ENCODE data around the gene SCN5A. TPM values are rescaled to one million over a fixed set of nuclear protein-coding genes. Genes with fewer than 3 reads are reported as not detected.

The SCN5A gene
- total RNA-seq, 1 experiment from 2014 or later, result 11.5 TPM

DNA sequence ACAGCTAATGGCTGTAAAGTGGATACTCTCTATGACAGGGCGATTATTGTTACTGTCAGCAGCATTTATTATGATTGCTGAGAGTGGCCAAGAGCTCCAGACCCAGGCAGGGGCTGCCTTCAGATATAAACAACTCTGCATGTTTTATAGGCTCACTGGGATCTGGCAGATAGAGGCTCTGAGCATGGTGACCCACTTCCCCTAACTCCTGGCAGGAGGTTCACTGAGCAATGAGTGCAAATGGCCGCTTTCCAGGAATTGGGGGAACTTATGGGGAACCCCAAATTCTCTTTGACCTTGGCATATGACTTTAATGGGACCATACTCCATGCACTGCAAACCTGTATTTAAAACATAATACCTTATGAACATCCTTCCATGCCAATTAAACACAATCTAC is 59.0 kb downstream of the SCN5A start:
- no TSS peak for BruUV-seq (replicated peaks)
- intact Hi-C loops (cut with micrococcal nuclease), result no loop called here
- Histone ChIP-seq H3K9me2 (ENCODE audit: insufficient read depth) (no peaks in the 10 kb centered on the region), H2AFZ (ENCODE audit: low read depth, low read length, poor library complexity, severe bottlenecking) (no peak overlapping the region), H3K36me3 (ENCODE audit: control insufficient read depth in 1 of 2, insufficient read depth in 2 of 2, low read length in 2 of 2) (no peaks in the 10 kb centered on the region), H3K9ac (ENCODE audit: low read length) (no peak overlapping the region), H3K4me1 (ENCODE audit: control insufficient read depth in 1 of 2, insufficient read depth in 2 of 2, low read length in 2 of 2) (no peaks in the 10 kb centered on the region), H3K79me2 (ENCODE audit: insufficient read depth, low read length) (no peaks in the 10 kb centered on the region), H3K4me3 (replicated peaks in 1 of 2; ENCODE audit: low read depth in 1 of 2, low read length in 2 of 2) (no peak overlapping the region), H3K27ac (ENCODE audit: low read depth, low read length) (no peak overlapping the region), H3K27me3 (ENCODE audit: insufficient read depth, low read length) (no peaks in the 10 kb centered on the region), H3K4me2 (ENCODE audit: low read length) (no peak overlapping the region), H3K9me3 (ENCODE audit: control insufficient read depth in 1 of 2, insufficient read depth in 1 of 2, low read depth in 1 of 2, low read length in 2 of 2) (no peaks in the 10 kb centered on the region), H4K20me1 (ENCODE audit: insufficient read depth) (no peaks in the 10 kb centered on the region)
- TF ChIP-seq YY1 (IDR thresholded peaks at IDR 0.05; ENCODE audit: extremely low read depth, insufficient replicate concordance, low read depth, low read length), result no peak
- no peak for TF ChIP-seq CEBPB (IDR thresholded peaks at IDR 0.05; ENCODE audit: low read depth)
- TF ChIP-seq POLR2A (IDR thresholded peaks at IDR 0.05; ENCODE audit: borderline replicate concordance, extremely low read depth, insufficient read depth, insufficient read length), result no peak
- TF ChIP-seq, protein P1, sequence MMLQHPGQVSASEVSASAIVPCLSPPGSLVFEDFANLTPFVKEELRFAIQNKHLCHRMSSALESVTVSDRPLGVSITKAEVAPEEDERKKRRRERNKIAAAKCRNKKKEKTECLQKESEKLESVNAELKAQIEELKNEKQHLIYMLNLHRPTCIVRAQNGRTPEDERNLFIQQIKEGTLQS (IDR thresholded peaks at IDR 0.05), result no peak
- TF ChIP-seq RAD21 (IDR thresholded peaks at IDR 0.05; ENCODE audit: low read depth), result no peak
- no peak for TF ChIP-seq ELF1 (IDR thresholded peaks at IDR 0.05; ENCODE audit: borderline replicate concordance, low read depth)
- TF ChIP-seq, protein P2, sequence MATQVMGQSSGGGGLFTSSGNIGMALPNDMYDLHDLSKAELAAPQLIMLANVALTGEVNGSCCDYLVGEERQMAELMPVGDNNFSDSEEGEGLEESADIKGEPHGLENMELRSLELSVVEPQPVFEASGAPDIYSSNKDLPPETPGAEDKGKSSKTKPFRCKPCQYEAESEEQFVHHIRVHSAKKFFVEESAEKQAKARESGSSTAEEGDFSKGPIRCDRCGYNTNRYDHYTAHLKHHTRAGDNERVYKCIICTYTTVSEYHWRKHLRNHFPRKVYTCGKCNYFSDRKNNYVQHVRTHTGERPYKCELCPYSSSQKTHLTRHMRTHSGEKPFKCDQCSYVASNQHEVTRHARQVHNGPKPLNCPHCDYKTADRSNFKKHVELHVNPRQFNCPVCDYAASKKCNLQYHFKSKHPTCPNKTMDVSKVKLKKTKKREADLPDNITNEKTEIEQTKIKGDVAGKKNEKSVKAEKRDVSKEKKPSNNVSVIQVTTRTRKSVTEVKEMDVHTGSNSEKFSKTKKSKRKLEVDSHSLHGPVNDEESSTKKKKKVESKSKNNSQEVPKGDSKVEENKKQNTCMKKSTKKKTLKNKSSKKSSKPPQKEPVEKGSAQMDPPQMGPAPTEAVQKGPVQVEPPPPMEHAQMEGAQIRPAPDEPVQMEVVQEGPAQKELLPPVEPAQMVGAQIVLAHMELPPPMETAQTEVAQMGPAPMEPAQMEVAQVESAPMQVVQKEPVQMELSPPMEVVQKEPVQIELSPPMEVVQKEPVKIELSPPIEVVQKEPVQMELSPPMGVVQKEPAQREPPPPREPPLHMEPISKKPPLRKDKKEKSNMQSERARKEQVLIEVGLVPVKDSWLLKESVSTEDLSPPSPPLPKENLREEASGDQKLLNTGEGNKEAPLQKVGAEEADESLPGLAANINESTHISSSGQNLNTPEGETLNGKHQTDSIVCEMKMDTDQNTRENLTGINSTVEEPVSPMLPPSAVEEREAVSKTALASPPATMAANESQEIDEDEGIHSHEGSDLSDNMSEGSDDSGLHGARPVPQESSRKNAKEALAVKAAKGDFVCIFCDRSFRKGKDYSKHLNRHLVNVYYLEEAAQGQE (IDR thresholded peaks at IDR 0.05; ENCODE audit: low read depth), result no peak
- no peak for TF ChIP-seq EZH2phosphoT487 (IDR thresholded peaks at IDR 0.05; ENCODE audit: borderline replicate concordance)
- TF ChIP-seq EZH2 (IDR thresholded peaks at IDR 0.05), result no peak
- no peak for TF ChIP-seq CBX3 (IDR thresholded peaks at IDR 0.05; ENCODE audit: low read depth)
- TF ChIP-seq, protein P3, sequence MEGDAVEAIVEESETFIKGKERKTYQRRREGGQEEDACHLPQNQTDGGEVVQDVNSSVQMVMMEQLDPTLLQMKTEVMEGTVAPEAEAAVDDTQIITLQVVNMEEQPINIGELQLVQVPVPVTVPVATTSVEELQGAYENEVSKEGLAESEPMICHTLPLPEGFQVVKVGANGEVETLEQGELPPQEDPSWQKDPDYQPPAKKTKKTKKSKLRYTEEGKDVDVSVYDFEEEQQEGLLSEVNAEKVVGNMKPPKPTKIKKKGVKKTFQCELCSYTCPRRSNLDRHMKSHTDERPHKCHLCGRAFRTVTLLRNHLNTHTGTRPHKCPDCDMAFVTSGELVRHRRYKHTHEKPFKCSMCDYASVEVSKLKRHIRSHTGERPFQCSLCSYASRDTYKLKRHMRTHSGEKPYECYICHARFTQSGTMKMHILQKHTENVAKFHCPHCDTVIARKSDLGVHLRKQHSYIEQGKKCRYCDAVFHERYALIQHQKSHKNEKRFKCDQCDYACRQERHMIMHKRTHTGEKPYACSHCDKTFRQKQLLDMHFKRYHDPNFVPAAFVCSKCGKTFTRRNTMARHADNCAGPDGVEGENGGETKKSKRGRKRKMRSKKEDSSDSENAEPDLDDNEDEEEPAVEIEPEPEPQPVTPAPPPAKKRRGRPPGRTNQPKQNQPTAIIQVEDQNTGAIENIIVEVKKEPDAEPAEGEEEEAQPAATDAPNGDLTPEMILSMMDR (IDR thresholded peaks at IDR 0.05 in 2 of 3, conservative IDR thresholded peaks at IDR 0.05 in 1 of 3; ENCODE audit: borderline replicate concordance in 1 of 3, insufficient read depth in 1 of 3, low read depth in 2 of 3, low read length in 2 of 3), result no peak
- TF ChIP-seq SRF (IDR thresholded peaks at IDR 0.05; ENCODE audit: low read depth), result no peak
- TF ChIP-seq FOSL1 (IDR thresholded peaks at IDR 0.05; ENCODE audit: low read depth), result no peak
- TF ChIP-seq SP1 (IDR thresholded peaks at IDR 0.05; ENCODE audit: low read depth), result no peak
- no peak for TF ChIP-seq SIN3A (IDR thresholded peaks at IDR 0.05; ENCODE audit: low read depth)
- TF ChIP-seq POLR2AphosphoS5 (IDR thresholded peaks at IDR 0.05; ENCODE audit: low read depth, low read length), result no peak
- TF ChIP-seq, protein P4, sequence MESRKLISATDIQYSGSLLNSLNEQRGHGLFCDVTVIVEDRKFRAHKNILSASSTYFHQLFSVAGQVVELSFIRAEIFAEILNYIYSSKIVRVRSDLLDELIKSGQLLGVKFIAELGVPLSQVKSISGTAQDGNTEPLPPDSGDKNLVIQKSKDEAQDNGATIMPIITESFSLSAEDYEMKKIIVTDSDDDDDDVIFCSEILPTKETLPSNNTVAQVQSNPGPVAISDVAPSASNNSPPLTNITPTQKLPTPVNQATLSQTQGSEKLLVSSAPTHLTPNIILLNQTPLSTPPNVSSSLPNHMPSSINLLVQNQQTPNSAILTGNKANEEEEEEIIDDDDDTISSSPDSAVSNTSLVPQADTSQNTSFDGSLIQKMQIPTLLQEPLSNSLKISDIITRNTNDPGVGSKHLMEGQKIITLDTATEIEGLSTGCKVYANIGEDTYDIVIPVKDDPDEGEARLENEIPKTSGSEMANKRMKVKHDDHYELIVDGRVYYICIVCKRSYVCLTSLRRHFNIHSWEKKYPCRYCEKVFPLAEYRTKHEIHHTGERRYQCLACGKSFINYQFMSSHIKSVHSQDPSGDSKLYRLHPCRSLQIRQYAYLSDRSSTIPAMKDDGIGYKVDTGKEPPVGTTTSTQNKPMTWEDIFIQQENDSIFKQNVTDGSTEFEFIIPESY (IDR thresholded peaks at IDR 0.05; ENCODE audit: extremely low read depth, insufficient replicate concordance, low read length), result no peak
- no peak for DNase-seq (ENCODE audit: low read depth, low spot score)
- POLR2A ChIA-PET, result no interaction called here
- RAD21 ChIA-PET (ENCODE audit: low non-redundant PET in 1 of 2, low total read pairs in 2 of 2, uncharacterized antibody in 2 of 2, unreplicated experiment in 2 of 2), result no interaction called here
- CTCF ChIA-PET, result no interaction called here
- no peak for ATAC-seq
